HCT116 (cell line): ENCODE results near the gene METTL2A. TPM values are rescaled to one million over a fixed set of nuclear protein-coding genes. Genes with fewer than 3 reads are reported as not detected.

Experiments used
- ATAC-seq: fragments of 200-7000 bp; cut with Tn5 transposase; 2 replicates; pipeline ENCODE4 v1.9.1; 2020; ENCODE audit warnings: mild to moderate bottlenecking, moderate library complexity
- BruUV-seq: library from RNA; stranded (reverse); fragments of 400-500 nt; replicated peaks from 2 replicates; lab custom pipeline; 2021; lab: Mats Ljungman, UMichigan
- CTCF ChIA-PET: fragments of 300-600 bp; sonication (Branson Sonifier 250); formaldehyde crosslinking; loops from one replicate; lab custom pipeline; 2021; ENCODE audit warnings: antibody characterized with exemption; lab: Charles Lee
- POLR2A ChIA-PET: fragments of 300-600, 350-600 bp; sonication (Branson Sonifier 250); formaldehyde crosslinking; loops from one replicate; lab custom pipeline; 2021; ENCODE audit warnings: antibody characterized with exemption; lab: Charles Lee
- RAD21 ChIA-PET, 2 experiments: fragments of 300-600 bp; sonication (Branson Sonifier 250); formaldehyde crosslinking; loops; one replicate each; lab custom pipeline; 2023; ENCODE audit warnings: low total read pairs in 2 of 2; ENCODE audit not compliant: uncharacterized antibody in 2 of 2, unreplicated experiment in 2 of 2, low non-redundant PET in 1 of 2; lab: Charles Lee
- DNase-seq: peaks from one replicate; pipeline ENCODE4 v3.0.0-alpha.2; 2010; ENCODE audit warnings: low read depth, low spot score
- H2AFZ ChIP-seq: fragments of 200-600 bp; shearing (Covaris generic), sonication (generic); 2 replicates; pipeline ENCODE4 v1.6.1; 2017; ENCODE audit warnings: low read depth, mixed run types, mixed read lengths, antibody characterized with exemption, low read length; ENCODE audit not compliant: poor library complexity, severe bottlenecking
- H3K27ac ChIP-seq: 2 replicates; pipeline ENCODE4 v1.5.1; 2012; ENCODE audit warnings: low read depth, low read length
- H3K27me3 ChIP-seq: fragments of 200-600 bp; sonication (generic); 2 replicates; pipeline ENCODE4 v1.6.1; 2016; ENCODE audit warnings: mixed run types, low read length, mixed read lengths; ENCODE audit not compliant: insufficient read depth
- H3K36me3 ChIP-seq, 2 experiments: fragments of 200-500 bp in 1 of 2; fragments of 200-600 bp in 1 of 2; sonication (Bioruptor generic) in 1 of 2; sonication (generic) in 1 of 2; 2 replicates each; pipeline versions ENCODE4 v1.5.1 to v1.6.1; 2014 to 2016; ENCODE audit warnings: low read length in 2 of 2, inconsistent platforms in 1 of 2, mixed read lengths in 1 of 2, mixed run types in 1 of 2; ENCODE audit not compliant: insufficient read depth in 2 of 2, control insufficient read depth in 1 of 2
- H3K4me1 ChIP-seq, 2 experiments: fragments of 200-600 bp in 1 of 2; sonication (generic) in 1 of 2; 2 replicates each; pipeline versions ENCODE4 v1.5.1 to v1.6.1; 2012 to 2017; ENCODE audit warnings: low read length in 2 of 2, inconsistent platforms in 1 of 2, mild to moderate bottlenecking in 1 of 2, mixed read lengths in 1 of 2, mixed run types in 1 of 2, moderate library complexity in 1 of 2; ENCODE audit not compliant: insufficient read depth in 2 of 2, control insufficient read depth in 1 of 2
- H3K4me2 ChIP-seq: fragments of 200-600 bp; sonication (generic); 2 replicates; pipeline ENCODE4 v1.6.1; 2017; ENCODE audit warnings: mixed run types, low read length, mixed read lengths
- H3K4me3 ChIP-seq, 2 experiments: fragments of 200-600 bp in 1 of 2; sonication (generic) in 1 of 2; replicated peaks in 1 of 2; 2 replicates each; pipeline ENCODE4 v1.5.1; 2011 to 2016; ENCODE audit warnings: low read length in 2 of 2, control low read depth in 1 of 2, low read depth in 1 of 2, mild to moderate bottlenecking in 1 of 2, mixed read lengths in 1 of 2, mixed run types in 1 of 2
- H3K79me2 ChIP-seq: fragments of 200-600 bp; sonication (generic); 2 replicates; pipeline ENCODE4 v1.6.1; 2017; ENCODE audit warnings: mild to moderate bottlenecking, mixed run types, low read length, moderate library complexity, mixed read lengths; ENCODE audit not compliant: insufficient read depth
- H3K9ac ChIP-seq: fragments of 200-600 bp; sonication (generic); 2 replicates; pipeline ENCODE4 v1.6.1; 2016; ENCODE audit warnings: low read length, mixed read lengths
- H3K9me2 ChIP-seq: fragments of 200-600 bp; sonication (generic), shearing (Covaris generic); 2 replicates; pipeline ENCODE4 v1.6.1; 2017; ENCODE audit warnings: mixed run types, mild to moderate bottlenecking, moderate library complexity; ENCODE audit not compliant: insufficient read depth
- H3K9me3 ChIP-seq, 2 experiments: fragments of 200-500 bp in 1 of 2; fragments of 200-600 bp in 1 of 2; sonication (Bioruptor generic) in 1 of 2; sonication (generic) in 1 of 2; 2 replicates each; pipeline ENCODE4 v1.6.1; 2014 to 2017; ENCODE audit warnings: low read length in 2 of 2, mixed read lengths in 2 of 2, inconsistent platforms in 1 of 2, low read depth in 1 of 2, mild to moderate bottlenecking in 1 of 2, mixed run types in 1 of 2, moderate library complexity in 1 of 2; ENCODE audit not compliant: control insufficient read depth in 1 of 2, insufficient read depth in 1 of 2
- H4K20me1 ChIP-seq: fragments of 200-600 bp; sonication (generic), shearing (Covaris generic); 2 replicates; pipeline ENCODE4 v1.6.1; 2017; ENCODE audit warnings: mixed run types, mild to moderate bottlenecking, moderate library complexity; ENCODE audit not compliant: insufficient read depth
- ATF3 ChIP-seq: IDR thresholded peaks from 2 replicates; pipeline ENCODE4 v1.6.1; 2012
- CBX3 ChIP-seq: IDR thresholded peaks from 2 replicates; pipeline ENCODE4 v1.6.1; 2012; ENCODE audit warnings: low read depth
- MAX ChIP-seq: IDR thresholded peaks from 2 replicates; pipeline ENCODE4 v1.6.1; 2012
- RAD21 ChIP-seq: IDR thresholded peaks from 2 replicates; pipeline ENCODE4 v1.6.1; 2012; ENCODE audit warnings: low read depth, mild to moderate bottlenecking
- REST ChIP-seq: IDR thresholded peaks from 2 replicates; pipeline ENCODE4 v1.6.1; 2012; ENCODE audit warnings: low read depth
- intact Hi-C: fragments of 100-400 bp; cut with micrococcal nuclease; formaldehyde crosslinking; loops from 2 replicates; pipeline ENCODE4 v1.10.0; 2022
- total RNA-seq: library from RNA; stranded (reverse); gene quantifications from one replicate; pipeline ENCODE4 v1.2.1, GENCODE V29; 2021; ENCODE audit not compliant: unreplicated experiment

METTL2A gene
- total RNA-seq, 1 experiment from 2014 or later, result 50.3 TPM

- Histone ChIP-seq H3K36me3 (no peaks in the 10 kb centered on the region), H3K27me3 (no peaks in the 10 kb centered on the region), H3K9me2 (no peaks in the 10 kb centered on the region), H3K27ac (no peak overlapping the region), H3K4me3 (no peak overlapping the region), H4K20me1 (no peaks in the 10 kb centered on the region), H3K9me3 (no peaks in the 10 kb centered on the region), H3K9ac (no peak overlapping the region), H3K79me2 (no peaks in the 10 kb centered on the region), H3K4me2 (no peak overlapping the region), H2AFZ (no peak overlapping the region), H3K4me1 (no peaks in the 10 kb centered on the region)
- ChIA-PET POLR2A (no interaction called here), CTCF (no interaction called here), RAD21 (no interaction called here)
- no peak for ATAC-seq
- no peak for DNase-seq
- no peak for TF ChIP-seq ATF3
- no peak for TF ChIP-seq MAX
- no peak for TF ChIP-seq RAD21
- TF ChIP-seq REST, result no peak
- intact Hi-C loops, result no loop called here
- BruUV-seq, result no TSS peak
These were observed 34.8 kb upstream of the METTL2A start for GRCh38 chr17:62388856-62389255.

- Histone ChIP-seq H3K27me3 (no peaks in the 10 kb centered on the region), H3K27ac (no peak overlapping the region), H2AFZ (no peak overlapping the region), H3K9ac (no peak overlapping the region), H4K20me1 (no peaks in the 10 kb centered on the region), H3K79me2 (no peaks in the 10 kb centered on the region), H3K4me1 (no peaks in the 10 kb centered on the region), H3K9me3 (no peaks in the 10 kb centered on the region), H3K4me2 (no peak overlapping the region), H3K9me2 (no peaks in the 10 kb centered on the region), H3K36me3 (no peaks in the 10 kb centered on the region), H3K4me3 (no peak overlapping the region)
- BruUV-seq, result no TSS peak
- ChIA-PET CTCF (no interaction called here), POLR2A (no interaction called here), RAD21 (no interaction called here)
- DNase-seq (no peak), ATAC-seq (no peak)
- no peak for TF ChIP-seq CBX3
- intact Hi-C loops, result no loop called here
These were observed 30.8 kb upstream of the METTL2A start for GRCh38 chr17:62392908-62393307.
